Endothelial cell of hepatic sinusoid (primary cell): ENCODE data around the gene GNAT1.

Experiments used
- in situ Hi-C: cut with HindIII; loops from 2 replicates; pipeline ENCODE4 v1.10.0; 2017; ENCODE audit warnings: low sequenced_read_pairs

GNAT1 gene

GRCh38 chr3:50174947-50175524, 16.4 kb upstream of the GNAT1 start:
- in situ Hi-C loops, result loop anchor here (5.0 kb wide), 1 partner anchor 78 kb away; no protein-coding TSS in a partner anchor

GRCh38 chr3:50177346-50177745, 14.1 kb upstream of the GNAT1 start:
- in situ Hi-C loops, result no loop called here

GRCh38 chr3:50179710-50180109, 11.7 kb upstream of the GNAT1 start:
- in situ Hi-C loops, result loop anchor here (5.0 to 10.0 kb wide), 4 partner anchors 47 to 315 kb away; partner anchors contain the start of genes CAMKV and LSMEM2

- in situ Hi-C loops, result loop anchor here (5.0 to 10.0 kb wide), 4 partner anchors 50 to 317 kb away; partner anchors contain the start of genes CAMKV and LSMEM2
These were observed 9.4 kb upstream of the GNAT1 start for GRCh38 chr3:50181985-50182384.

GRCh38 chr3:50182533-50183099, 8.8 kb upstream of the GNAT1 start:
- in situ Hi-C loops, result loop anchor here (5.0 to 10.0 kb wide), 4 partner anchors 50 to 318 kb away; partner anchors contain the start of genes CAMKV and LSMEM2

GRCh38 chr3:50183755-50184154, 7.7 kb upstream of the GNAT1 start:
- in situ Hi-C loops, result loop anchor here (5.0 to 10.0 kb wide), 4 partner anchors 51 to 319 kb away; partner anchors contain the start of genes CAMKV and LSMEM2

GRCh38 chr3:50184242-50184978, 7.0 kb upstream of the GNAT1 start:
- in situ Hi-C loops, result loop anchor here (5.0 to 10.0 kb wide), 4 partner anchors 52 to 320 kb away; partner anchors contain the start of genes CAMKV and LSMEM2

- in situ Hi-C loops, result loop anchor here (10.0 kb wide), 1 partner anchor 320 kb away; the partner anchor contains the start of gene CAMKV
These were observed 6.2 kb upstream of the GNAT1 start for GRCh38 chr3:50185230-50185629.

- in situ Hi-C loops, result loop anchor here (10.0 kb wide), 1 partner anchor 321 kb away; the partner anchor contains the start of gene CAMKV
These were observed 5.3 kb upstream of the GNAT1 start for GRCh38 chr3:50186096-50186495.

GRCh38 chr3:50187750-50188149, 3.7 kb upstream of the GNAT1 start:
- in situ Hi-C loops, result loop anchor here (10.0 kb wide), 1 partner anchor 323 kb away; the partner anchor contains the start of gene CAMKV

- in situ Hi-C loops, result loop anchor here (10.0 kb wide), 1 partner anchor 324 kb away; the partner anchor contains the start of gene CAMKV
These were observed 2.1 kb upstream of the GNAT1 start for GRCh38 chr3:50189274-50189673.

- in situ Hi-C loops, result loop anchor here (10.0 kb wide), 1 partner anchor 325 kb away; the partner anchor contains the start of gene CAMKV
These were observed 1.4 kb upstream of the GNAT1 start for GRCh38 chr3:50189989-50190388.

GRCh38 chr3:50192124-50192523, 714 bp downstream of the GNAT1 start:
- in situ Hi-C loops, result no loop called here

GRCh38 chr3:50192689-50193141, 1.3 kb downstream of the GNAT1 start:
- in situ Hi-C loops, result no loop called here

GRCh38 chr3:50193286-50193685, 1.9 kb downstream of the GNAT1 start:
- in situ Hi-C loops, result no loop called here

GRCh38 chr3:50193746-50194127, 2.3 kb downstream of the GNAT1 start:
- in situ Hi-C loops, result no loop called here

- in situ Hi-C loops, result no loop called here
These were observed 2.9 kb downstream of the GNAT1 start for GRCh38 chr3:50194128-50194902.

- in situ Hi-C loops, result no loop called here
These were observed 3.6 kb downstream of the GNAT1 start for GRCh38 chr3:50194903-50195500.

- in situ Hi-C loops, result no loop called here
These were observed 4.3 kb downstream of the GNAT1 start for GRCh38 chr3:50195501-50196252.
